HFFc6 (cell line): ENCODE data around the gene EXOC6. TPM values are rescaled to one million over a fixed set of nuclear protein-coding genes. Genes with fewer than 3 reads are reported as not detected.

ENCODE experiments used
- DNase-seq: peaks from one replicate; pipeline ENCODE4 v3.0.0-alpha.2; 2018
- H3K27ac Mint-ChIP-seq: 2 replicates; pipeline ENCODE4 v1.8.0; 2020; ENCODE audit warnings: mild to moderate bottlenecking, mixed read lengths
- H3K27me3 Mint-ChIP-seq: 2 replicates; pipeline ENCODE4 v1.8.0; 2021; ENCODE audit warnings: mild to moderate bottlenecking, moderate library complexity, mixed read lengths; ENCODE audit not compliant: insufficient read depth
- H3K36me3 Mint-ChIP-seq: 2 replicates; pipeline ENCODE4 v1.8.0; 2021; ENCODE audit warnings: low read depth, mixed read lengths
- H3K4me1 Mint-ChIP-seq: 2 replicates; pipeline ENCODE4 v1.8.0; 2020; ENCODE audit warnings: low read depth, mixed read lengths
- H3K4me3 Mint-ChIP-seq: 2 replicates; pipeline ENCODE4 v1.8.0; 2020; ENCODE audit warnings: mild to moderate bottlenecking, moderate library complexity, mixed read lengths
- H3K9me3 Mint-ChIP-seq: 2 replicates; pipeline ENCODE4 v1.8.0; 2020; ENCODE audit warnings: mild to moderate bottlenecking, mixed read lengths
- CTCF ChIP-seq: fragments of 200-600 bp; sonication (generic); IDR thresholded peaks from 2 replicates; pipeline ENCODE4 v1.5.0; 2021; ENCODE audit warnings: antibody characterized with exemption, mild to moderate bottlenecking
- total RNA-seq, 6 experiments: library from RNA; stranded (reverse); fragmentation: NEBNext Ultra II Directional; extraction: Animal tissue kit (Norgen Biotek cat#: 25700); gene quantifications; 2 replicates in 1 of 6; 3 replicates in 5 of 6; pipeline ENCODE4 v1.2.3, GENCODE V29; 2021

EXOC6 gene
- total RNA-seq, 6 experiments from 2014 or later, result 5.7 to 8.6 (median 6.3) TPM

DNA sequence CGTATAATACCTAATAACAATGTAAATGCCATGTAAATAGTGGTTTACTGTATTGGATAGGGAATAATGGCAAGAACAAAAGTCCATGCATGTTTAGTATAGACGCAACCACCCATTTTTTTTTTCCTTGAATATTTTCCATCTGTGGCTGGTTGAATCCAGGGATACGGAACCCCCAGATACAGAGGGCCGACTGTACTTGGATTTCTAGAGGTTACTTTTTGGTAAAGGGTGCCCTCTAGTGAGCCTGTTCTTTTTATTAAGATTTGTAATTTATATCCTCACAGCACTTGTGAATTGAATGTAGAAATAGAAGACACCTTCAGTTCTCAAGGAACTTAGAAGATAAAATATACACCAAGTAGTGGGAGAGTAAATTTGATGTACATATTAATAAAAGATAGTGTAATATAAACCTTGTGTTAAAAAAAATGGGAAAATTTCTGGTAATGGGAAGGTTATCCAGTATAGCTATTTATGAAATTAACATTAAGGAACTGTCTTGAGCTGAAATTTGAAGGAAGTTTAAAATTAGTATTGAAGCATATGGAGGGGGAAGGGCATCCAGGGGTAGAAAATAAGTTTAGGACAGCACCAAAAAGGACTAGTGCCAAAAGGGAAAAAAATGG lies 32.0 kb downstream of the EXOC6 start:
- peaks cover 2% of the 10 kb centered on the region; the same call in 1 of the 2 replicates for H3K27me3 Mint-ChIP-seq
- H3K36me3 Mint-ChIP-seq, result no peaks in the 10 kb centered on the region
- H3K4me1 Mint-ChIP-seq, result 0 out of 2 replicates have a peak, but pooled peaks cover 1% of the 10 kb centered on the region
- no peaks in the 10 kb centered on the region for H3K9me3 Mint-ChIP-seq
- TF ChIP-seq CTCF, result peak; percentile 77
- no peak overlapping the region for H3K4me3 Mint-ChIP-seq
- no peak overlapping the region for H3K27ac Mint-ChIP-seq
- DNase-seq, result peak; percentile 47

- no peak overlapping the region for H3K4me3 Mint-ChIP-seq
- peaks cover under 1% of the 10 kb centered on the region; the same call in 1 of the 2 replicates for H3K4me1 Mint-ChIP-seq
- H3K27me3 Mint-ChIP-seq, result peaks cover 2% of the 10 kb centered on the region; the same call in 1 of the 2 replicates
- no peak for TF ChIP-seq CTCF
- H3K9me3 Mint-ChIP-seq, result no peaks in the 10 kb centered on the region
- DNase-seq, result no peak
- no peak overlapping the region for H3K27ac Mint-ChIP-seq
- no peaks in the 10 kb centered on the region for H3K36me3 Mint-ChIP-seq
These were observed 32.6 kb downstream of the EXOC6 start for GRCh38 chr10:92880917-92881316.

DNA sequence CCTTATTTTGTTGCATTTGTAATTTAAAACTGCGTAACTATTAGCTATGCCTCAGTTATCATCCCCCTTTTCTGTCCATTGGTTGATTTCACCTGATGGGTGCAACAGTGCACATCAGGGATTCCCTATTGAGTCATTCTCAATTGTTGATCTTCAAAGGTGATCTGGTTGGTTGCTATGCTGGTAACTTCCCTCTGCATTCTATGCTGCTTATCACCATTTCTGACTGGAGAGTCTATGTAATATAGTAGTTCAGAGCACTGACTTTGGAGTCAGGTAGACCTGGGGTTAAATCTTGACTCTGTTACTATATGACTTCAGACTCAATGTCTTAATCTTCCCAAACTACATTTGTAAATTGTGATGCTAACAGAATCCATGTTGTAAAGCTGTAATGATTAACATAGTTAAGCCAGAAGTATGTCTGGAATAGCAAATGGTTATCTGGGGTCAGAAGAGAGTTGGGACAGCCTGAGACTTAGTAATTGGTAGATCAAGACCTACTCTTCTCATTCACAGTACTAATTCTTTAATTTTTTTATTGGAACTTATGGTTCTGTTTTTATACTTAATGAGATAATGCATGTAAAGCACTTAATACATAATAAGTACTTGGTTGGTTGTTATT lies 38.1 kb downstream of the EXOC6 start:
- no peak overlapping the region for H3K4me3 Mint-ChIP-seq
- H3K27ac Mint-ChIP-seq, result no peak overlapping the region
- no peak for DNase-seq
- no peaks in the 10 kb centered on the region for H3K36me3 Mint-ChIP-seq
- no peaks in the 10 kb centered on the region for H3K27me3 Mint-ChIP-seq
- no peak for TF ChIP-seq CTCF
- no peaks in the 10 kb centered on the region for H3K9me3 Mint-ChIP-seq
- peaks cover 10% of the 10 kb centered on the region for H3K4me1 Mint-ChIP-seq

DNA sequence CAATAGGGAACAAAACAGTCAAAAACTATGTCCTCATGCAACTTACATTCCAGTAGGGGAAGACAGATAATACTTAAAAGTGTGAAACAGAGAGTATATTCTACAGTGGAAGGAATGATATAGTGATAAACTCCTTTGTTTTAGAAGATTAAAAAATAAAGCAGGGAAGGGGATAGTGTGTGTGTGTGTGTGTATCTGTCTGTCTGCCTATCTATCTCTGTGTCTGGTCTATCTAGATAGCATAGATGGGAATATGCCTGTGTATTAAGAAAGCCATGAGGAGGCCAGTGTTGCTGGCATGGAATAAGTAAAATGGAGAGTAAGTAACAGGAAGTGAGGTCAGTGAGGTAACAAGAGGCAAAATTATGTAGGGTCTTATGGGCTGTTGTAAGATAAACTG lies 42.2 kb downstream of the EXOC6 start:
- no peaks in the 10 kb centered on the region for H3K9me3 Mint-ChIP-seq
- H3K36me3 Mint-ChIP-seq, result no peaks in the 10 kb centered on the region
- H3K4me1 Mint-ChIP-seq, result peaks cover 24% of the 10 kb centered on the region
- H3K27me3 Mint-ChIP-seq, result peaks cover 4% of the 10 kb centered on the region; the same call in 1 of the 2 replicates
- TF ChIP-seq CTCF, result no peak
- H3K27ac Mint-ChIP-seq, result no peak overlapping the region
- H3K4me3 Mint-ChIP-seq, result no peak overlapping the region
- DNase-seq, result no peak

- no peaks in the 10 kb centered on the region for H3K9me3 Mint-ChIP-seq
- peaks cover 14% of the 10 kb centered on the region for H3K4me1 Mint-ChIP-seq
- H3K27ac Mint-ChIP-seq, result peak overlapping the region; percentile 5; the same call in 1 of the 2 replicates
- no peak for TF ChIP-seq CTCF
- peak; percentile 83 for DNase-seq
- no peak overlapping the region for H3K4me3 Mint-ChIP-seq
- no peaks in the 10 kb centered on the region for H3K36me3 Mint-ChIP-seq
- peaks cover 4% of the 10 kb centered on the region; the same call in 1 of the 2 replicates for H3K27me3 Mint-ChIP-seq
These were observed 43.8 kb downstream of the EXOC6 start for GRCh38 chr10:92891885-92892690.
